Prostate gland (tissue), 2 donors: ENCODE results near the gene SEMA7A. TPM values are rescaled to one million over a fixed set of nuclear protein-coding genes. Genes with fewer than 3 reads are reported as not detected.

Source experiments
- DNase-seq: peaks from one replicate; pipeline ENCODE4 v3.0.0-alpha.2; 2019; ENCODE audit warnings: low spot score
- H3K27ac ChIP-seq, 2 donors: fragments of 200-600 bp; sonication (generic); 2 replicates each; pipeline ENCODE4 v1.5.1; 2017 to 2019
- H3K27me3 ChIP-seq: fragments of 200-600 bp; sonication (generic); replicated peaks from 2 replicates; pipeline ENCODE4 v1.5.1; 2019; ENCODE audit not compliant: insufficient read depth
- H3K36me3 ChIP-seq, 2 donors: fragments of 200-600 bp; sonication (generic); 1 replicate in 1 of 2; 2 replicates in 1 of 2; pipeline versions ENCODE4 v1.5.1 to v1.8.1; 2017 to 2019
- H3K4me1 ChIP-seq: fragments of 200-600 bp; sonication (generic); replicated peaks from 2 replicates; pipeline ENCODE4 v1.5.1; 2019
- H3K4me3 ChIP-seq, 2 donors: fragments of 200-600 bp; sonication (generic); 2 replicates each; pipeline ENCODE4 v1.5.1; 2017 to 2019
- H3K9me3 ChIP-seq: fragments of 200-600 bp; sonication (generic); 2 replicates; pipeline ENCODE4 v1.5.1; 2017
- POLR2A ChIP-seq: fragments of 450-650 bp; IDR thresholded peaks from one replicate; pipeline ENCODE4 v1.6.1; 2016; ENCODE audit warnings: antibody characterized with exemption, mild to moderate bottlenecking
- POLR2AphosphoS5 ChIP-seq: sonication (generic); formaldehyde crosslinking; IDR thresholded peaks from one replicate; pipeline ENCODE4 v1.6.1; 2017; ENCODE audit warnings: antibody characterized with exemption
- WGBS: methylation state at CpG from one replicate; pipeline ENCODE4 v1.1.5; 2018; 5-methylcytosine and 5-hydroxymethylcytosine counted together
- intact Hi-C: fragments of 100-400 bp; cut with DNase I; formaldehyde crosslinking; loops from one replicate; pipeline ENCODE4 v1.14.2; 2022
- total RNA-seq, 2 donors: library from RNA; depleted of rRNA; stranded (reverse); fragments of >200 nt; gene quantifications; one replicate each; pipeline ENCODE4 v1.1.0, GENCODE V29; 2016
- TF ChIP-seq, protein P1 (sequence below), 4 experiments: fragments of 200-600 bp in 2 of 4; fragments of 450-650 bp in 2 of 4; sonication (generic) in 2 of 4; IDR thresholded peaks; 1 replicate in 3 of 4; 2 replicates in 1 of 4; pipeline ENCODE4 v1.5.1; 2016 to 2019; ENCODE audit warnings: antibody characterized with exemption in 4 of 4, mild to moderate bottlenecking in 2 of 4, moderate library complexity in 2 of 4

SEMA7A gene
- total RNA-seq, 2 donors from 2014 or later, result 1.3 to 171 TPM

- H3K4me3 ChIP-seq, result no peak overlapping the region
- 78% methylated on average over 10 of the region's 10 CpGs for WGBS
- TF ChIP-seq, protein P1, sequence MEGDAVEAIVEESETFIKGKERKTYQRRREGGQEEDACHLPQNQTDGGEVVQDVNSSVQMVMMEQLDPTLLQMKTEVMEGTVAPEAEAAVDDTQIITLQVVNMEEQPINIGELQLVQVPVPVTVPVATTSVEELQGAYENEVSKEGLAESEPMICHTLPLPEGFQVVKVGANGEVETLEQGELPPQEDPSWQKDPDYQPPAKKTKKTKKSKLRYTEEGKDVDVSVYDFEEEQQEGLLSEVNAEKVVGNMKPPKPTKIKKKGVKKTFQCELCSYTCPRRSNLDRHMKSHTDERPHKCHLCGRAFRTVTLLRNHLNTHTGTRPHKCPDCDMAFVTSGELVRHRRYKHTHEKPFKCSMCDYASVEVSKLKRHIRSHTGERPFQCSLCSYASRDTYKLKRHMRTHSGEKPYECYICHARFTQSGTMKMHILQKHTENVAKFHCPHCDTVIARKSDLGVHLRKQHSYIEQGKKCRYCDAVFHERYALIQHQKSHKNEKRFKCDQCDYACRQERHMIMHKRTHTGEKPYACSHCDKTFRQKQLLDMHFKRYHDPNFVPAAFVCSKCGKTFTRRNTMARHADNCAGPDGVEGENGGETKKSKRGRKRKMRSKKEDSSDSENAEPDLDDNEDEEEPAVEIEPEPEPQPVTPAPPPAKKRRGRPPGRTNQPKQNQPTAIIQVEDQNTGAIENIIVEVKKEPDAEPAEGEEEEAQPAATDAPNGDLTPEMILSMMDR (IDR thresholded peaks at IDR 0.05), result no peak
- TF ChIP-seq POLR2A (no peak), POLR2AphosphoS5 (no peak)
- H3K27ac ChIP-seq, result no peak overlapping the region
- H3K36me3 ChIP-seq, result no peaks in the 10 kb centered on the region
- H3K4me1 ChIP-seq, result no peaks in the 10 kb centered on the region
- no peaks in the 10 kb centered on the region for H3K27me3 ChIP-seq
- intact Hi-C loops, result no loop called here
- no peak for DNase-seq
- no peaks in the 10 kb centered on the region for H3K9me3 ChIP-seq
Observed at GRCh38 chr15:74387621-74388362, 46.0 kb downstream of the SEMA7A start.

GRCh38 chr15:74387141-74387541, 46.6 kb downstream of the SEMA7A start:
- intact Hi-C loops, result no loop called here
- H3K4me3 ChIP-seq, result no peak overlapping the region

GRCh38 chr15:74386496-74387140, 47.1 kb downstream of the SEMA7A start:
- intact Hi-C loops, result no loop called here
- no peak overlapping the region for H3K27ac ChIP-seq
- no peaks in the 10 kb centered on the region for H3K36me3 ChIP-seq
- H3K27me3 ChIP-seq, result no peaks in the 10 kb centered on the region
- H3K4me1 ChIP-seq, result no peaks in the 10 kb centered on the region
- WGBS, result 60% methylated on average over 15 of the region's 15 CpGs
- DNase-seq, result no peak
- TF ChIP-seq POLR2AphosphoS5 (no peak), POLR2A (no peak)
- TF ChIP-seq, protein P1 (IDR thresholded peaks at IDR 0.05), result no peak
- H3K4me3 ChIP-seq, result no peak overlapping the region
- no peaks in the 10 kb centered on the region for H3K9me3 ChIP-seq

More at GRCh38 chr15:74387141-74387541, 46.6 kb downstream of the SEMA7A start:
- Histone ChIP-seq H3K27me3 (no peaks in the 10 kb centered on the region), H3K27ac (no peak overlapping the region), H3K9me3 (no peaks in the 10 kb centered on the region), H3K36me3 (no peaks in the 10 kb centered on the region), H3K4me1 (no peaks in the 10 kb centered on the region)
- 83% methylated on average over 13 of the region's 13 CpGs for WGBS
- TF ChIP-seq POLR2AphosphoS5 (no peak), POLR2A (no peak)
- TF ChIP-seq, protein P1 (IDR thresholded peaks at IDR 0.05), result no peak
- DNase-seq, result no peak

GRCh38 chr15:74385733-74386132, 48.0 kb downstream of the SEMA7A start:
- TF ChIP-seq POLR2A (no peak), POLR2AphosphoS5 (no peak)
- TF ChIP-seq, protein P1 (IDR thresholded peaks at IDR 0.05), result no peak
- 85% methylated on average over 6 of the region's 6 CpGs for WGBS
- no peak overlapping the region for H3K4me3 ChIP-seq
- H3K27me3 ChIP-seq, result no peaks in the 10 kb centered on the region
- H3K9me3 ChIP-seq, result no peaks in the 10 kb centered on the region
- intact Hi-C loops, result no loop called here
- no peak for DNase-seq
- H3K27ac ChIP-seq, result no peak overlapping the region
- H3K36me3 ChIP-seq, result no peaks in the 10 kb centered on the region
- H3K4me1 ChIP-seq, result no peaks in the 10 kb centered on the region
